Anterior cingulate cortex (tissue), 58 donors: Measurements from ENCODE around the gene PTH1R.
A peak's percentile ranks its signal among the peaks of the same experiment; 100 is the strongest.

Experiments used
- DNase-seq, 58 donors: peaks; one replicate each; lab custom pipeline; 2025; lab: John Stamatoyannopoulos, UW

Gene PTH1R

GRCh38 chr3:46862369-46863025 is 15.0 kb upstream of the PTH1R start:
- no peak for DNase-seq

DNA sequence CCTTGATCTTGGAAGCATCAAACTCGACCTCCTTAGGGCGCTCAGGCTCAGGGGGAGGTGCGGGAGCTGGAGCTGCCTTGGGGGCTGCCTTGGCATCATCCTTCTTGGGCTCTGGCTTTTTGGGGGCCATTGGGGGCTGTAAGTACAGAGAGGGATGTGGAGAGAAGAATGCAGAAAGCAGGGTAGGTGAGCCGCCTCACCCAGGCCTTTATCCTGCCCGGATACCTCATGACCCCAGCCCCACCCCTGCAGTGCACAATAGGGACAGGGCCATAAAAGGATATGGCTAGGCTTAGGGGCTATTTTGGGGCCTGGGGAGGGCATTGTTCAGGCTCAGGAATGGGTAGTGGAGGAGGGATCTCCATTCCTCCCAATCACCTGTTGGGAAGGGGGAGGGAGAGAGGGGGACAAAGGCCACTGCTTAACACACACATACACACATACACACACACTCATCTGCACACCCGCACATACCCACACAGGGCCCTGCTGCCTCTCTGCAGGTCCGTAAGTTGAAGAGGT is 14.2 kb upstream of the PTH1R start, which contains the start of gene MYL3:
Gene MYL3, minus strand, starts transcription at position 184 of the 522 bp plus-strand sequence. Its CDS starts 54 bp downstream, at position 130.
- no peak for DNase-seq

DNA sequence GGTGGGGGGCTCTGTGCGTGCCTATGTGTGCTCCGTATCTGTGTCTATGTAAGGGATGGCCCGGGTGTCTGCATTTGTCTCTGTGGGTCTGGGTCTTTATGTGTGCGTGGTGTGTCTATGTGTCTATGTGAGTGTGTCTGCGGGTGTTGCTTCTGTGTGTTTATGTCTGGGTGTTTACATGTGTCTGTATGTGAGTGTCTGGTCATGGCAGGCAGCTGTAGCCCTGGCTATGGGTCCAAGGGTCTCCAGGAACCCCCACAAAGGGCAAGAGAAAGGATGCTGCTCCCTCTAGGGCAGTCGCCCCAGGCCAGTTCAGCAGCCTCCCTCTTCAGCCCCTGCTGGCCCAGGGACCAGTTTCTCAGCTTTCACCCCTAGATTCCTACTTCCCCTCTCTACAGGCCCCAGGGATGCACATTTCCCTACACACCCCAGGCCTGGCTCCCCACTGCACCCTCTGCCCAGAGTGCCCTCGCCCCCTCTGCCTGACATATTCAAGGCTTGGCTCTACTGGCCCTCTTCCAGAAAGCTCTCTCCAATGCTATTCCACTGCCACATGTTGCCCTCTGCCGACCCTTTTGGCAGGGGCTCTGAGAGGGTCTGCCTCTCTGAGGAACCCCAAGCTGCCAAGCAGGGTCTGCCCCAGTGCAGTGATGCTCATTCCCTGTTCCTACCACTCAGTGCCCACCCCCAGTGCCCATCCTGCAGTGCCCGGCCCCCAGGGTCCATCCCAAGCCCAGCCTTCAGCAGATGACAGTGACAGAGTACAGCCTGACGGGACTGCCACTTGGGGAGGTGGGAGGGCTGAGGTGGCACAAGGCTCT is 13.2 kb upstream of the PTH1R start:
- no peak for DNase-seq

GRCh38 chr3:46865031-46865507 is 12.5 kb upstream of the PTH1R start:
- DNase-seq: no peak

DNA sequence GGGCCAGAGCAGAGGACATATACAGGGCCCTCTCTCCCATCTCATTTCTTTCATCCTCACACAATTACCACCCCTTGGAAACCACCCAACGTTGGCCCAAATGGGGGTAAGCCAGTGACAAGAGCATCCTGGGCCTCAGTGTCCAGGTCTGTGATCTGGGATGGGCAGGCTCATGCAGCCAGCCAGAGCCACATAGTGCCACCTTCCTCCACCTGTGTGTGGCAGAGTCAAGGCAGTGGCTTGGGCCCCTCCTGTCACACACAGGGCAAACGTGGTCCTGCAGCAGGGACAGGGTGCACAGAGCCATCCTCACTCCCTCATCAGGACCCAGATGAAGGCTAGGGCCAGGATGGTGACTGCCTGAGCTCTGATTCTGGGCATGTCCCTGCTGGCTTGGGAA is 12.0 kb upstream of the PTH1R start:
- DNase-seq: no peak

- DNase-seq: no peak
Measured at GRCh38 chr3:46866032-46866595, 11.4 kb upstream of the PTH1R start.

GRCh38 chr3:46866720-46867549 is 10.6 kb upstream of the PTH1R start:
- DNase-seq: peak in 50 of 58 donors; percentile 6 to 88 (median 37)

DNA sequence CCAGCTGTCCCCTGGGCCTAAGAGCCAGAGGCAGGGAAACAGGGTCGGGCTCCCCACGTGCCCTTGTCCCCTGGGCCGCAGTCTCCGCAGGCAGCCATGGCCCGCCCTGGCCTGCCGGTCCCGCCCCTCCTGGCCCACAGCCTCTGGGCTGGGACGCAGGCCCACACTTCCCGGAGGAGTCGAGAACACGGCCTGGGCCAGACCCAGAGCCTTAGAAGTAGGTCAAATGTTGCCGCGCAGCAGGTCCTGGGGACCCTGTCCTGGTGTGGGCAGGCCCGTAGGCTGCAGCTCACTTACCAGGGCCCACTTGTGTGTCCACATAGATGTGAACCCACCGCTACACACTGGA is 10.0 kb upstream of the PTH1R start:
- peak in 48 of 58 donors; percentile 7 to 73 (median 46) for DNase-seq

- no peak for DNase-seq
Measured at GRCh38 chr3:46868287-46868686, 9.2 kb upstream of the PTH1R start.

DNA sequence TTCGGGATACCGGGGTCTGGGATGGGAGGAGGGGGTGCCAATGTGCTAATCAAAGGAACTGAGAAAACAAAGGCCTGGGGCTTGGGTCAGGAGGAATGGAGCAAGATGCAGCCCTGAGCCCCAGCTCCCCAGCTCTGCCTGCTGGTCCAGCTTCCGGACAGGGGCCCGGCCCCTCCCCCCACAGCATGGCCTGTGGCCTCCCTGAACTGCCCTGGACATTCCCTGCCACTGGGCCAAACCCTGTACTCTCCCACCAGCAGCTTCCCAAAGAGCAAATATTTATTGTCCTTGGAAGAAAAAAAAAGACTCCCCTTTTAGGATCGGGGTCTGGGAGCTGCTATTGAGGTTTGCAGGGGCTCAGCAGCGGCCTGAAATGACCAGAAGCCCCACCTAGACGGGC is 8.6 kb upstream of the PTH1R start:
- DNase-seq: no peak

DNA sequence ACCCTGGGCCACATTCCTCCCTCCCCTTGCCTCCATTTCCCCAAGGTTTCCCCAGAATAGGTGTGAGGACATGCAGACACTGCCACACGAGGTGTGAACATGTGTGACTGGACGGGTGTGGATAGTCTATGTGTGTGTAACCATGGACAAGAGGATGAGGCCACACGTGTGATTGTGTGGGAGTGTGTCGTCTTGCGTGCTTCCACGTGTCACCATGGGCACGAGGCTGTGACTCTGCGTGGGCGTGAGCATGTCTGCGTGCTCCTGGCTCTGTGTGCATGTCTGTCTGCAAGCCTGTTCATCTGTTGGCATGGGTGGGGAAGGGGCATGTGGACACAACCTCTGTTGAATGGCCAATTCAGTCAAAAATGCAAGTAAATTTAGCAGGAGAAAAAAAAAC is 8.1 kb upstream of the PTH1R start:
- no peak for DNase-seq

DNA sequence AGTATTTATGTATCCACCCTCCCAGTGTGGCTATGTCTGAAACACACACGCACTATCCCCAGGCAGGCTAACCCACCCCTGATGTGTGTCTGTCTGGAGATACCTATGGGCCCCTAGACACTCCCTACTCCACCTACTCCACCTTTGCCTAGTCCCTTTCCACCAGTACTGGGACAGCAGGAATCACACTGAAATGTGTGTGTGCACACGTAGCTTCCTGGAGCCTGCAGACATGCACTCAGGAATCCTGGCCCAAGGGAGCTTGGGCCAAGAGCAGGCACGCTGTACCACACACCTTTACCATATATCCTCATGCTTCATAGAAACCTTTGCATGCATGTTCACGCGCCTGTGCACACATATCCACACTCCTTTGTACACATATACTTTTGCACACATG is 6.9 kb upstream of the PTH1R start:
- no peak for DNase-seq

GRCh38 chr3:46871222-46871621 is 6.3 kb upstream of the PTH1R start:
- no peak for DNase-seq

- no peak for DNase-seq
Measured at GRCh38 chr3:46873521-46873920, 4.0 kb upstream of the PTH1R start.

DNA sequence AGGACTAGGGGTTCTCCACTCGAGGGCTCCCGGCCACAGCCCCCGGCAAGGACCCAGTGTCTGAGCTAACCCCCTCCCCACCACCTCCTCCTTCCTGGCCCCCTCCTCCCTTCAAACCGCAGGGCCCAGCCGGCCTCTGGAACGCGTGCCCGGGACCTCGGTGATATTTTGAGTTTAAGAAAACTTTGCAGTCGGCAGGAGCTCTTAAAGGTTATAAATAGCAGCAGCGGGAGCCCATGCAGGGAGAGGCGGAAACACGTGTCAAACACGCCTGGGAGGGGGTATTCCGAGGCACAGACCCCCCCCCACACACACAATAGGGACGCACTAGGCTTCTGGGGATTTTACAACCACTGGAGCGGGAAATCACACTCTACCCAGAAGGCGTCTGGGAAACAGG is 3.1 kb upstream of the PTH1R start:
- no peak for DNase-seq

- no peak for DNase-seq
Measured at GRCh38 chr3:46875560-46875959, 2.0 kb upstream of the PTH1R start.

DNA sequence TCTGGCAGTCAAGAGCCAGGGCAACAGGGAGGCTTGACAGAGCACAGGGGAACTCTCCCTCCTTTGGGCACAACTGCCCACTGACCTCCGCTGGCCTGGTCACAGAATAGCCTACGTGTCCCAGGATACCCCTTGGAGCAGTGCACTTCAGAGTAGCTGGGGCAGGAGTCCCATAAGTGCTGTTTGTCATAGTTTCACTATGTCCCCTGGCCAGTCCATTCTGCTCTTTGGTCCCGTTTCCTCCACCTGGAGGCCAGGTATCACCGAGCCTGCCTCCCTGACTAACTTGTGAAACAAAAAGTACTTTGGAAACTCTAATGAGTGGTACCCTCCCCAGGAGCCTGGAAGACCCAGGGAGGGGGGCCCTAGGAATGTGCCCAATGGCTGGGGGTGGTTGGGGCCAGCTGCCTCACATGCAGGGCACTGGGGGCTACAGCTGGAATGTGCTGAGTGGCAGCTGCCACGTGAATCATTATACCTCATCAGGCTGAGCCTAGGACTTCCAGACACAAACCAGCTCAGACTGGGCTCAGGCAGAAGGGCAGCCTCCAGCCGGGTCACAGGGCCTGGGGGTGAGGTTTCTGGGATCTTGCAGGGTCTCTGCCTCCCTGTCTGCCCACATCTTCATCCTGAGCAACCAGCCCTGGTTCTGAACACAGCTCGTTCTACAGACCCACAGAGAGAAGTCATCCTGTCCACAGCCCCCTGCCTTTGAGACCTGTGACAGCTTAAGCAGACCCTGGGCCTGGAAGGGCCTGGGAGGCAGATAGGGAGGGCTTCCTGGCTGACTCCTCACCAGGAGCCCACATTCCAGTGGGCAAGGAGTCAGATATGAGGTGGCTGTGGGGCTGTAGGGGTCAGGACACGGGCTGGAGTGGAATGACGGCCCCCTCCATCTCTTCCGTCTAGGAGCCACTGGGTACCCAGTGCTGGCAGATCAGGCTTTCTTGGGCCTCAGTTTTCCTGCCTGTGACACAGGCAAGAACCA is 914 bp upstream of the PTH1R start:
- no peak for DNase-seq

DNA sequence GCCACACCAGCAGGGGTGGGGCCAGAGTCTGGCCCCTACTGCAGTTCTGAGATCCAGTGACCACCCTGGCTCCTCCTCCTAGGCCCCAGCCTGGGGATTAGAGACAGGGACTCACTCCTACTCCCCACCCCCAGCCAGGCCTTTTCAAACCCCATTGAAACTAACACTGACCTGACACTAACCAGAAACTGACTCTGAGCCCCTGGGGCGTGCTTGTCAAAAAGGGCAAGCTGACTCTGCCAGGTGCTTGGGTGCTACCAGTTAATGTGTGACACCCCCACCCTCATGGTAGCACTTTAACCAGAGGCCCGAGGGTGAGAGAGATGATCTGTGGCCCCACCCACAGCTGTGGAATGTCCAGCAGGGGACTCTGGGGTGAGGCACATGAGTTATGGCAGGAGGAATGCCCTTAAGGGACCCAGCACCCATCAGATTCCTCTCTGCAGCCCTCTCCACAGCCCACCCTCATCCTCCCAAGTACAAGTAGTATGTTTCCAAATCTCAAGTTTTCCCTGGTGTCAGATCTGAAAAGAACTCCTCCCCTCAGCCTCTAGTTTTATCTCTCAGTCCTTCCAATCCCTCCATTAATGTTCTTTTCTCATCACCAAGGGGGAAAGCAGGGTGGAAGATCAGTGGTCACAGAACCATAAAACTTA is 1.4 kb downstream of the PTH1R start:
- no peak for DNase-seq
